HL-60/S4 treated with retinoic acid at 250 ng/mL for 4 days and 3 days (cell line): ENCODE measurements around the gene CHMP4B.

Experiments
- in situ Hi-C: fragments of 300-500 bp; cut with MboI; formaldehyde crosslinking; loops from 2 replicates; pipeline ENCODE4 v1.7.0; 2022; ENCODE audit warnings: low sequenced_read_pairs

The CHMP4B gene

GRCh38 chr20:33817411-33817810 lies 6.3 kb downstream of the CHMP4B start:
- in situ Hi-C loops: no loop called here

GRCh38 chr20:33819456-33819855 lies 8.3 kb downstream of the CHMP4B start:
- in situ Hi-C loops: no loop called here

GRCh38 chr20:33820362-33820761 lies 9.2 kb downstream of the CHMP4B start:
- in situ Hi-C loops: no loop called here

GRCh38 chr20:33821270-33821836 lies 10.2 kb downstream of the CHMP4B start:
- in situ Hi-C loops: no loop called here

GRCh38 chr20:33822423-33822822 lies 11.3 kb downstream of the CHMP4B start:
- in situ Hi-C loops: no loop called here

GRCh38 chr20:33822991-33823390 lies 11.8 kb downstream of the CHMP4B start:
- in situ Hi-C loops: no loop called here

- in situ Hi-C loops: no loop called here
Measured at GRCh38 chr20:33824852-33825251, 13.7 kb downstream of the CHMP4B start.

GRCh38 chr20:33825340-33826269 lies 14.5 kb downstream of the CHMP4B start:
- in situ Hi-C loops: no loop called here

- in situ Hi-C loops: no loop called here
Measured at GRCh38 chr20:33826270-33826897, 15.2 kb downstream of the CHMP4B start.

- in situ Hi-C loops: no loop called here
Measured at GRCh38 chr20:33827109-33827508, 16.0 kb downstream of the CHMP4B start.

GRCh38 chr20:33827634-33828325 lies 16.6 kb downstream of the CHMP4B start:
- in situ Hi-C loops: no loop called here

GRCh38 chr20:33828326-33828844 lies 17.2 kb downstream of the CHMP4B start:
- in situ Hi-C loops: no loop called here

GRCh38 chr20:33828967-33829560 lies 17.9 kb downstream of the CHMP4B start:
- in situ Hi-C loops: no loop called here

- in situ Hi-C loops: no loop called here
Measured at GRCh38 chr20:33829636-33830035, 18.5 kb downstream of the CHMP4B start.

- in situ Hi-C loops: no loop called here
Measured at GRCh38 chr20:33830371-33830770, 19.2 kb downstream of the CHMP4B start.

- in situ Hi-C loops: no loop called here
Measured at GRCh38 chr20:33832103-33832804, 21.1 kb downstream of the CHMP4B start.

GRCh38 chr20:33833333-33833732 lies 22.2 kb downstream of the CHMP4B start:
- in situ Hi-C loops: no loop called here

GRCh38 chr20:33835615-33836172 lies 24.5 kb downstream of the CHMP4B start:
- in situ Hi-C loops: no loop called here

- in situ Hi-C loops: no loop called here
Measured at GRCh38 chr20:33836277-33836676, 25.1 kb downstream of the CHMP4B start.
